D721Med (cell line): Measurements from ENCODE around the gene FPR2.

Experiments
- DNase-seq: peaks from one replicate; pipeline ENCODE4 v3.0.0; 2011; ENCODE audit warnings: low spot score; ENCODE audit not compliant: insufficient read length
- FAIRE-seq: peaks from 2 replicates; lab custom pipeline; 2011; peaks lifted over from hg19 to GRCh38; lab: Jason Lieb, UNC
- CTCF ChIP-seq: IDR thresholded peaks from 2 replicates; pipeline ENCODE4 v1.5.1; 2012; ENCODE audit warnings: mild to moderate bottlenecking, control low read depth; ENCODE audit not compliant: insufficient read depth; ENCODE audit errors: missing control alignments

Gene FPR2

DNA sequence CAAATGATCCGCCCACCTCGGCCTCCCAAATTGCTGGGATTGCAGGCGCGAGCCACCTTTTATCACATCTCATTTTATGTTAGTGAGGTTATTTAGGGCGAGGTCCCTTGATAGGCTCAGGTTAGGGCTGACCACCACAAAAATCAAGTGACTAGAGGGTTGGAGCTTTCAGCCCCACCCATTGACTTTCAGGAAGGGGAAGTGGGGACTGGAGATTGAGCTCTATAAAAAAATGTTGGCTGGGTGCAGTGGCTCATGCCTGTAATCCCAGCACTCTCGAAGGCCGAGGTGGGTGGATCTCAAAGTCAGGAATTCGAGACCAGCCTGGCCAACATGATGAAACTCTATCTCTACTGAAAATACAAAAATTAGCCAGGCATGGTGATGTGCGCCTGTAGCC lies 54.1 kb downstream of the FPR2 start:
- no peak for TF ChIP-seq CTCF
- FAIRE-seq (no peak), DNase-seq (no peak)

- no peak for FAIRE-seq
- no peak for DNase-seq
- TF ChIP-seq CTCF, result no peak
Measured at GRCh38 chr19:51816711-51817110, 55.7 kb downstream of the FPR2 start.

DNA sequence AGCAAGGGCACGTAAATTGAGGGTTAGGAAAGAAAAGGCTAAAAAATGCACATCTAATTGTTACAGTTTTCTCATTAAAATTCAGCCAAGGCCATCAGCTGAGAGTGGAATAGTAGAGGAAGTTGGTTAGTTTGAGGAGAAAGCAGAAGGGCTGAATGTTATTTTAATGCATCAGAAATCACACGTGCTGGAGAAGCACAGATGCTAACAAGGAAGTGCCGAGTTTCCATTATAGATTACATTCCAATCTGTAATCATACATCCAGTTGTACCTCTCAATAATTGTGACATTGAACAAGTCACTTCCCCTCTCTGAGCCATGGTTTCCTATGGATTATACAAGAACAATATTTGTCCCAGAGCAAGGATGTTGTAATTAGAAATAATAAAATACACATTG lies 59.0 kb downstream of the FPR2 start:
- no peak for DNase-seq
- TF ChIP-seq CTCF, result no peak
- no peak for FAIRE-seq
